Measurements from ENCODE around the gene CPEB1. TPM values are rescaled to one million over a fixed set of nuclear protein-coding genes. Genes with fewer than 3 reads are reported as not detected.

Gene CPEB1
- total RNA-seq, 1 donor from 2014 or later = 15.4 TPM

- no peak overlapping the region for H3K27ac Mint-ChIP-seq (ENCODE audit: unreplicated experiment)
- no peaks in the 10 kb centered on the region for H3K36me3 ChIP-seq (ENCODE audit: insufficient read depth, low read length)
- TF ChIP-seq CTCF (IDR thresholded peaks at IDR 0.05; ENCODE audit: insufficient read depth, low read depth, low read length) (no peak), EZH2 (IDR thresholded peaks at IDR 0.05; ENCODE audit: insufficient read depth, low read length) (no peak)
- H3K4me3 ChIP-seq (ENCODE audit: insufficient read depth, low read depth, low read length) = no peak overlapping the region
- H3K27ac ChIP-seq (ENCODE audit: low read depth, low read length) = no peak overlapping the region
- H3K9ac ChIP-seq (ENCODE audit: low read length) = no peak overlapping the region
- no peak for DNase-seq (ENCODE audit: low read depth)
- no peak for FAIRE-seq
- H3K9me3 Mint-ChIP-seq (ENCODE audit: unreplicated experiment) = peaks cover 1% of the 10 kb centered on the region
- peaks cover 24% of the 10 kb centered on the region for H3K36me3 Mint-ChIP-seq (ENCODE audit: low read depth, unreplicated experiment)
- no peaks in the 10 kb centered on the region for H3K79me2 ChIP-seq (ENCODE audit: insufficient read depth, low read length)
- no peaks in the 10 kb centered on the region for H3K4me1 ChIP-seq (ENCODE audit: insufficient read depth, low read length)
- no peaks in the 10 kb centered on the region for H3K27me3 ChIP-seq (ENCODE audit: insufficient read depth, low read length)
- H3K9me3 ChIP-seq (ENCODE audit: insufficient read depth, low read depth, low read length) = no peaks in the 10 kb centered on the region
- no peak overlapping the region for H2AFZ ChIP-seq (ENCODE audit: low read depth, low read length)
- H3K4me1 Mint-ChIP-seq (ENCODE audit: low read depth, unreplicated experiment) = no peaks in the 10 kb centered on the region
- peaks cover 44% of the 10 kb centered on the region for H3K27me3 Mint-ChIP-seq (ENCODE audit: low read depth, unreplicated experiment)
- H3K4me2 ChIP-seq (ENCODE audit: low read length) = no peak overlapping the region
- H4K20me1 ChIP-seq (ENCODE audit: insufficient read depth, low read length) = no peaks in the 10 kb centered on the region
- H3K4me3 Mint-ChIP-seq (ENCODE audit: unreplicated experiment) = no peak overlapping the region
Measured at GRCh38 chr15:82664021-82664420, 16.9 kb upstream of the CPEB1 start.

GRCh38 chr15:82663186-82663600 is 16.0 kb upstream of the CPEB1 start:
- no peaks in the 10 kb centered on the region for H4K20me1 ChIP-seq (ENCODE audit: insufficient read depth, low read length)
- no peaks in the 10 kb centered on the region for H3K27me3 ChIP-seq (ENCODE audit: insufficient read depth, low read length)
- no peak for FAIRE-seq
- TF ChIP-seq EZH2 (IDR thresholded peaks at IDR 0.05; ENCODE audit: insufficient read depth, low read length) (no peak), CTCF (IDR thresholded peaks at IDR 0.05; ENCODE audit: insufficient read depth, low read depth, low read length) (no peak)
- Mint-ChIP-seq H3K27me3 (ENCODE audit: low read depth, unreplicated experiment) (peaks cover 50% of the 10 kb centered on the region), H3K9me3 (ENCODE audit: unreplicated experiment) (peaks cover 1% of the 10 kb centered on the region), H3K4me3 (ENCODE audit: unreplicated experiment) (no peak overlapping the region), H3K27ac (ENCODE audit: unreplicated experiment) (no peak overlapping the region), H3K4me1 (ENCODE audit: low read depth, unreplicated experiment) (no peaks in the 10 kb centered on the region), H3K36me3 (ENCODE audit: low read depth, unreplicated experiment) (peaks cover 26% of the 10 kb centered on the region)
- no peaks in the 10 kb centered on the region for H3K4me1 ChIP-seq (ENCODE audit: insufficient read depth, low read length)
- H3K27ac ChIP-seq (ENCODE audit: low read depth, low read length) = no peak overlapping the region
- no peaks in the 10 kb centered on the region for H3K36me3 ChIP-seq (ENCODE audit: insufficient read depth, low read length)
- no peaks in the 10 kb centered on the region for H3K9me3 ChIP-seq (ENCODE audit: insufficient read depth, low read depth, low read length)
- no peak overlapping the region for H3K4me3 ChIP-seq (ENCODE audit: insufficient read depth, low read depth, low read length)
- H3K79me2 ChIP-seq (ENCODE audit: insufficient read depth, low read length) = no peaks in the 10 kb centered on the region
- peak; percentile 16 for DNase-seq (ENCODE audit: low read depth)
- no peak overlapping the region for H3K9ac ChIP-seq (ENCODE audit: low read length)
- no peak overlapping the region for H2AFZ ChIP-seq (ENCODE audit: low read depth, low read length)
- H3K4me2 ChIP-seq (ENCODE audit: low read length) = no peak overlapping the region

- Histone ChIP-seq H3K36me3 (ENCODE audit: insufficient read depth, low read length) (no peaks in the 10 kb centered on the region), H4K20me1 (ENCODE audit: insufficient read depth, low read length) (no peaks in the 10 kb centered on the region), H3K9ac (ENCODE audit: low read length) (no peak overlapping the region), H3K27me3 (ENCODE audit: insufficient read depth, low read length) (no peaks in the 10 kb centered on the region), H3K79me2 (ENCODE audit: insufficient read depth, low read length) (no peaks in the 10 kb centered on the region), H2AFZ (ENCODE audit: low read depth, low read length) (no peak overlapping the region), H3K4me3 (ENCODE audit: insufficient read depth, low read depth, low read length) (no peak overlapping the region), H3K4me1 (ENCODE audit: insufficient read depth, low read length) (no peaks in the 10 kb centered on the region), H3K9me3 (ENCODE audit: insufficient read depth, low read depth, low read length) (no peaks in the 10 kb centered on the region), H3K4me2 (ENCODE audit: low read length) (no peak overlapping the region), H3K27ac (ENCODE audit: low read depth, low read length) (no peak overlapping the region)
- TF ChIP-seq CTCF (IDR thresholded peaks at IDR 0.05; ENCODE audit: insufficient read depth, low read depth, low read length) (no peak), EZH2 (IDR thresholded peaks at IDR 0.05; ENCODE audit: insufficient read depth, low read length) (no peak)
- Mint-ChIP-seq H3K27ac (ENCODE audit: unreplicated experiment) (no peak overlapping the region), H3K36me3 (ENCODE audit: low read depth, unreplicated experiment) (peaks cover 25% of the 10 kb centered on the region), H3K9me3 (ENCODE audit: unreplicated experiment) (peaks cover 1% of the 10 kb centered on the region), H3K27me3 (ENCODE audit: low read depth, unreplicated experiment) (peaks cover 50% of the 10 kb centered on the region), H3K4me1 (ENCODE audit: low read depth, unreplicated experiment) (no peaks in the 10 kb centered on the region), H3K4me3 (ENCODE audit: unreplicated experiment) (no peak overlapping the region)
- DNase-seq (ENCODE audit: low read depth) (no peak), FAIRE-seq (no peak)
Measured at GRCh38 chr15:82662641-82663040, 15.5 kb upstream of the CPEB1 start.
